Measurements from ENCODE around the gene ASAP3. TPM values are rescaled to one million over a fixed set of nuclear protein-coding genes. Genes with fewer than 3 reads are reported as not detected.

Gene ASAP3
- total and polyA plus RNA-seq, 2 of the 13 experiments (the other 11 are each of a cell fraction or from before 2014, with no cell fraction given) = 32.6 to 37.0 TPM

GRCh38 chr1:23436520-23437354, 47.2 kb downstream of the ASAP3 start:
- FAIRE-seq (no peak), ATAC-seq (no peak), DNase-seq (ENCODE audit: low spot score) (no peak)
- in situ Hi-C loops (cut with HindIII; ENCODE audit: extremely low pct_ligation_motif_present, low pct_unique_long_range_greater_than_20kb) (no loop called here), intact Hi-C loops (cut with micrococcal nuclease; ENCODE audit: unreplicated experiment) (no loop called here)
- Histone ChIP-seq H3K27me3 (ENCODE audit: control insufficient read depth in 1 of 2, insufficient read depth in 2 of 2, low read length in 2 of 2) (no peaks in the 10 kb centered on the region), H2AFZ (ENCODE audit: low read length) (no peak overlapping the region), H3K9ac (ENCODE audit: insufficient read depth, low read depth, low read length) (no peak overlapping the region), H3K4me3 (replicated peaks in 1 of 3; ENCODE audit: insufficient read depth in 1 of 3, low read depth in 2 of 3, low read length in 3 of 3) (no peak overlapping the region), H3K4me2 (ENCODE audit: low read depth, low read length) (no peak overlapping the region), H3K9me3 (ENCODE audit: low read length) (no peaks in the 10 kb centered on the region), H3K27ac (ENCODE audit: extremely low read length, insufficient read depth, low read length) (no peak overlapping the region), H3K79me2 (ENCODE audit: insufficient read depth, low read length) (no peaks in the 10 kb centered on the region), H3K4me1 (ENCODE audit: insufficient read depth, low read length) (no peaks in the 10 kb centered on the region), H4K20me1 (ENCODE audit: insufficient read depth, low read length) (no peaks in the 10 kb centered on the region), H3K36me3 (replicated peaks in 1 of 2; ENCODE audit: control insufficient read depth in 1 of 2, insufficient read depth in 2 of 2, low read length in 2 of 2) (peaks cover 20 to 57% of the 10 kb centered on the region in 2 experiments)
- TF ChIP-seq ZNF766 (CRISPR knock-in tag; IDR thresholded peaks at IDR 0.05; ENCODE audit: borderline replicate concordance) (no peak), SAFB2 (CRISPR knock-in tag; IDR thresholded peaks at IDR 0.05; ENCODE audit: borderline replicate concordance, low read depth) (no peak), AGO2 (optimal IDR thresholded peaks at IDR 0.05; ENCODE audit: low read depth, low read length) (peak; percentile 22), ZNF362 (CRISPR knock-in tag; IDR thresholded peaks at IDR 0.05; ENCODE audit: borderline replicate concordance) (no peak), KLF9 (CRISPR knock-in tag; IDR thresholded peaks at IDR 0.05; ENCODE audit: low read depth) (no peak), PCBP2 (optimal IDR thresholded peaks at IDR 0.05; ENCODE audit: low read depth, low read length, poor library complexity, severe bottlenecking) (no peak), ZFP62 (CRISPR knock-in tag; IDR thresholded peaks at IDR 0.05) (no peak)
- BruUV-seq (replicated peaks) = no TSS peak
- POLR2A ChIA-PET = no interaction called here
- CTCF ChIA-PET (ENCODE audit: low intra/inter-chr PET ratio, low total read pairs) = no interaction called here
- WGBS (ENCODE audit: low lambda C conversion rate) = 97% methylated on average over 20 of the region's 49 CpGs

Measured in HepG2 (cell line).